OCI-LY1 (cell line): Measurements from ENCODE around the gene CTU1.

Experiments used
- CTCF ChIP-seq: fragments of 200-600 bp; sonication (generic), shearing (Covaris generic); IDR thresholded peaks from 2 replicates; pipeline ENCODE4 v1.5.1; 2017; ENCODE audit warnings: mild to moderate bottlenecking, antibody characterized with exemption, low read length, moderate library complexity, mixed read lengths
- EZH2 ChIP-seq: fragments of 200-600 bp; sonication (generic), shearing (Covaris generic); IDR thresholded peaks from 2 replicates; pipeline ENCODE4 v1.8.0; 2017; ENCODE audit warnings: borderline replicate concordance, mixed run types, mild to moderate bottlenecking, antibody characterized with exemption, low read length, moderate library complexity, mixed read lengths

- TF ChIP-seq CTCF (no peak), EZH2 (no peak)
Measured at GRCh38 chr19:51064534-51065220, 43.5 kb downstream of the CTU1 start, which contains the start of gene KLK13.
